Stimulated activated CD4-positive, alpha-beta T cell treated with anti-CD3 and anti-CD28 coated beads, TNF-alpha, amount 100 ng/mL, for 4 hours (primary cell): ENCODE results near the gene ANKRD55.
"Not testable (repeated sequence)": the region's sequence is repeated elsewhere in the genome, so short reads cannot be mapped to it uniquely, and the experiment has no call there.

ENCODE experiments used
- DNase-seq, 3 experiments: peaks; one replicate each; pipeline ENCODE4 v3.0.0-alpha.2; 2020; ENCODE audit warnings: low read depth in 3 of 3

Gene ANKRD55

GRCh38 chr5:56144211-56144610, 88.9 kb downstream of the ANKRD55 start:
- no peak for DNase-seq

- DNase-seq, result no peak
These were observed 89.8 kb downstream of the ANKRD55 start for GRCh38 chr5:56143373-56143714.

- DNase-seq, result no peak
These were observed 90.3 kb downstream of the ANKRD55 start for GRCh38 chr5:56142614-56143372.

GRCh38 chr5:56142233-56142613, 90.9 kb downstream of the ANKRD55 start:
- DNase-seq, result no peak

GRCh38 chr5:56140073-56140472, 93.1 kb downstream of the ANKRD55 start:
- no peak for DNase-seq

GRCh38 chr5:56130664-56131063, 102.5 kb downstream of the ANKRD55 start:
- DNase-seq, result no peak

- DNase-seq, result no peak
These were observed 103.8 kb downstream of the ANKRD55 start for GRCh38 chr5:56129288-56129687.

GRCh38 chr5:56128113-56128512, 105.0 kb downstream of the ANKRD55 start:
- DNase-seq, result no peak

GRCh38 chr5:56126487-56127179, 106.5 kb downstream of the ANKRD55 start:
- DNase-seq, result no peak

GRCh38 chr5:56123531-56124243, 109.4 kb downstream of the ANKRD55 start:
- DNase-seq, result no peak

- DNase-seq, result not testable (repeated sequence)
These were observed 110.7 kb downstream of the ANKRD55 start for GRCh38 chr5:56122360-56122985.

- DNase-seq, result no peak
These were observed 114.1 kb downstream of the ANKRD55 start for GRCh38 chr5:56119050-56119449.

- no peak for DNase-seq
These were observed 116.5 kb downstream of the ANKRD55 start for GRCh38 chr5:56116599-56117141.

- no peak for DNase-seq
These were observed 117.5 kb downstream of the ANKRD55 start for GRCh38 chr5:56115589-56115988.

GRCh38 chr5:56112526-56113121, 120.5 kb downstream of the ANKRD55 start:
- no peak for DNase-seq

- DNase-seq, result no peak
These were observed 121.7 kb downstream of the ANKRD55 start for GRCh38 chr5:56111404-56111781.

- no peak for DNase-seq
These were observed 122.3 kb downstream of the ANKRD55 start for GRCh38 chr5:56110646-56111403.

- no peak for DNase-seq
These were observed 124.9 kb downstream of the ANKRD55 start for GRCh38 chr5:56108246-56108645.

GRCh38 chr5:56106837-56107236, 126.3 kb downstream of the ANKRD55 start:
- no peak for DNase-seq

- DNase-seq, result no peak
These were observed 127.4 kb downstream of the ANKRD55 start for GRCh38 chr5:56105511-56106291.
